ENCODE results near the gene CTBP1.

The CTBP1 gene

DNA sequence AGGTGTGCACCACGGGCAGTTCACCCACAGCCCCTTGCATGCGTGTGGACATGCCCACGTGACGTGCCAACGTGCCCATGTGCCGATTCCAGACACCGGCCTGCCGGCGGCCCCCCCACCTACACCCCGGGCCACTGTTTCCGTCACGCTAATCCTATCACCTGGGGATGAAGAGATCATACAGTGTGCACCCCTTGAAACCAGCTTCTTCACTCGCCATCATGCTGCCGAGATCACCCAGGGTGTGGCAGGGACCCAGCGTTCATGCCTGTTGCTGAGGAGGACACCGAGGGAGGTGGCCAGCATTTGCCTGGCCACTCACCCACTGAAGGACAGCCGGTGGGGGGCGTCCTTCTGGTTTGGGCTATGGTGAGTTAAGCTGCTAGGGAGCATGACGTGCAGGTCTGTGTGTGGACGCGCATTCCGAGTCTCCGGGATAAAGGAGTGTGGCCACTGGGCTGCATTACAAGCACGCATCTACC is 14.1 kb downstream of the CTBP1 start:
- DNase-seq (ENCODE audit: low spot score in 2 of 2), result no peak
- in situ Hi-C loops (cut with MboI; ENCODE audit: low sequenced_read_pairs), result no loop called here
- H3K27me3 ChIP-seq (ENCODE audit: low read depth), result no peaks in the 10 kb centered on the region
- peaks cover 72% of the 10 kb centered on the region for H3K36me3 ChIP-seq (replicated peaks)
- H3K4me1 ChIP-seq, result no peaks in the 10 kb centered on the region
- H3K4me3 ChIP-seq, result no peak overlapping the region
- H3K9me3 ChIP-seq, result no peaks in the 10 kb centered on the region

GRCh38 chr4:1234309-1234695 is 14.6 kb downstream of the CTBP1 start:
- in situ Hi-C loops (cut with MboI; ENCODE audit: low sequenced_read_pairs), result no loop called here

GRCh38 chr4:1233641-1234308 is 15.2 kb downstream of the CTBP1 start:
- in situ Hi-C loops (cut with MboI; ENCODE audit: low sequenced_read_pairs), result no loop called here
- no peaks in the 10 kb centered on the region for H3K9me3 ChIP-seq
- DNase-seq (ENCODE audit: low spot score in 2 of 2), result no peak
- H3K4me1 ChIP-seq, result no peaks in the 10 kb centered on the region
- H3K4me3 ChIP-seq, result no peak overlapping the region
- H3K27me3 ChIP-seq (ENCODE audit: low read depth), result no peaks in the 10 kb centered on the region
- H3K36me3 ChIP-seq (replicated peaks), result peaks cover 66% of the 10 kb centered on the region

More at GRCh38 chr4:1234309-1234695, 14.6 kb downstream of the CTBP1 start:
- Histone ChIP-seq H3K9me3 (no peaks in the 10 kb centered on the region), H3K36me3 (replicated peaks) (peaks cover 67% of the 10 kb centered on the region), H3K27me3 (ENCODE audit: low read depth) (no peaks in the 10 kb centered on the region), H3K4me3 (no peak overlapping the region), H3K4me1 (no peaks in the 10 kb centered on the region)
- no peak for DNase-seq (ENCODE audit: low spot score in 2 of 2)

GRCh38 chr4:1232661-1233621 is 16.0 kb downstream of the CTBP1 start:
- no peaks in the 10 kb centered on the region for H3K4me1 ChIP-seq
- H3K4me3 ChIP-seq, result no peak overlapping the region
- DNase-seq (ENCODE audit: low spot score in 2 of 2), result no peak
- H3K9me3 ChIP-seq, result no peaks in the 10 kb centered on the region
- in situ Hi-C loops (cut with MboI; ENCODE audit: low sequenced_read_pairs), result no loop called here
- peaks cover 61% of the 10 kb centered on the region for H3K36me3 ChIP-seq (replicated peaks)
- H3K27me3 ChIP-seq (ENCODE audit: low read depth), result no peaks in the 10 kb centered on the region

DNA sequence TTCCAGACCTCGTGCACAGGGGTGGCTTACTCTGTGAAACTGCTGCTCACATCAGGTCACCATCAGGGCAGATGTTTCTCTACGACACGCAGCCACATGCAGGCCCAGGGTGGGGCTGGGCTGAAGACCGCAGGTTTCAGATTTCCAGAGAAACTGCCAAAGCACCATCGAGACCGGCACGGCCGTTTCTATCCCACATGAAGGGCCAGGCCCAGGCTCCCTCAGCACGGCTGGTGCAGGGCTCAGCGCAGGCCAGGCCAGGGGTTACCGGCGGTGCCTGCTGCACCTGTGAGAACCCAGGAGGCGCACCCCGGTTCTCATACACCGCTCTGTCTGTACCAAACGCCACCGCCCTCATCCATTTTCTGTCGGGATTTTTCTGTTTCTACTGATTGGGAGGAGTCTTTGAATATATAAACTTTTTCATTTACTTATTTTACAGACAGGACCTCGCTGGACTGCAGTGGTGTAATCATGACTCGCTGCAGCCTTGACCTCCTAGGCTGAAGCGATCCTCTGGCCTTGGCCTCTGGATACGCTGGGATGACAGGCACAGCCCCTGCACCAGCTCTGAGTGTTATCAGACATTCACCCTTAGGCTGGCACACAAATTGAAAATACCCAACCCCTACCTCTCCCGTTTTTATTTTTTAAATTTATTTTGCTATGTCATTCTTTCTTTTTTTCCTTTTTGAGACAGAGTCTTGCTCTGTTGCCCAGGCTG is 17.1 kb downstream of the CTBP1 start:
- Histone ChIP-seq H3K4me1 (no peaks in the 10 kb centered on the region), H3K9me3 (no peaks in the 10 kb centered on the region), H3K4me3 (no peak overlapping the region), H3K27me3 (ENCODE audit: low read depth) (no peaks in the 10 kb centered on the region), H3K36me3 (replicated peaks) (peaks cover 65% of the 10 kb centered on the region)
- in situ Hi-C loops (cut with MboI; ENCODE audit: low sequenced_read_pairs), result no loop called here
- DNase-seq (ENCODE audit: low spot score in 2 of 2), result no peak

DNA sequence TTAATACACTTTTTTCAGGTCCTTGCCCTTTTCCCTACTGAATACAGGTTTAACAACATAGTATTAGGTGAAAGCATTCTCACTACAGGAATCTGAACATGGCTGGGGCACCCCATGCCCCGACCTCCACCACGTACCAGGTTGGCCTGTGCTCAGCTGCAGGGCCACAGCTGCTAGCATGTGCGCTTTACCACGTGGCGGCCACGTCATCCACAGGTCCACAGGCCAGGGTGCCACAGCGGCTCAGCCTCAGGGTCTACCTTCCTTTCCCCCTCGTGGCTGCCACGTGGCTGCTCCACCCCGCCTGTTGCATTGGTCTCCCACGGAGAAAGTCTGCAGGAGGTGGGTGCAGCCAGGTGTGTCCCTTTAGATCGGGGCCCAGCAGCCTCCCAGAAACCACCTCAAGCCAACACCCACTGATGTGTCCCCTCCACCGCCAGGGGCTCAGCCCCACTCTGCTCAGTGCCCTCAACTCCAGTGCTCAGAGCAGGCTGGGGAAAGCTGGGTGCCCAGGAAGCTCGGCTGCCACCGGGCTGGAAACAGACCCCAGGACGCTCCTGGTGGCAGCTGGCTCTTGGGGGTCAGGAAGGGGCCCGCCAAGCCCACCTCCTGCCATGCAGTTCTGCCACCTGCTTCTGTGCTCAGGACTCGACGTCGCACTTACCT is 17.8 kb downstream of the CTBP1 start:
- DNase-seq (ENCODE audit: low spot score in 2 of 2), result no peak
- Histone ChIP-seq H3K36me3 (replicated peaks) (peaks cover 67% of the 10 kb centered on the region), H3K27me3 (ENCODE audit: low read depth) (no peaks in the 10 kb centered on the region), H3K4me1 (no peaks in the 10 kb centered on the region), H3K9me3 (no peaks in the 10 kb centered on the region), H3K4me3 (no peak overlapping the region)
- in situ Hi-C loops (cut with MboI; ENCODE audit: low sequenced_read_pairs), result no loop called here

DNA sequence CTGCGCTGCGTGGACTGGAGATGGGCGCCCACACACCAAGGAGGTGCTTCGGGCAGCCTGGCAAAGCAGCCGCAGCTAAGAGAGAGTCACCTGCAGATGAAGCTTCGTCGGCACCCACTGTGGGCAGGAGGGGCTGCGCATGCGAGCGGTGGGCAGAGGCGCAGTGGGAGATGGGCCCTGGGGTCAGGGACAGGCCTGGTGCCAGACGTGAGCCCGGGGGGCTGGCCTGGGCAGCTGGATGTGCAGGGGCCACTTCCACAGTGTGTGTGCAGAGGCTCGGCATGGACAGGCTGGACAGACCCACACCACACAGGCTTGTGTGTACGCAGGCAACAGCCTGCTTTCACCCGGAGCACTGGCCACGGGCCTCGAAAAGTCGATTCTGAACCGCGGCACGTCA is 18.6 kb downstream of the CTBP1 start:
- H3K36me3 ChIP-seq (replicated peaks), result peaks cover 64% of the 10 kb centered on the region
- H3K9me3 ChIP-seq, result no peaks in the 10 kb centered on the region
- no peak for DNase-seq (ENCODE audit: low spot score in 2 of 2)
- in situ Hi-C loops (cut with MboI; ENCODE audit: low sequenced_read_pairs), result no loop called here
- no peaks in the 10 kb centered on the region for H3K27me3 ChIP-seq (ENCODE audit: low read depth)
- H3K4me3 ChIP-seq, result no peak overlapping the region
- no peaks in the 10 kb centered on the region for H3K4me1 ChIP-seq

- Histone ChIP-seq H3K4me1 (no peaks in the 10 kb centered on the region), H3K4me3 (no peak overlapping the region), H3K27me3 (ENCODE audit: low read depth) (no peaks in the 10 kb centered on the region), H3K9me3 (no peaks in the 10 kb centered on the region), H3K36me3 (replicated peaks) (peaks cover 64% of the 10 kb centered on the region)
- in situ Hi-C loops (cut with MboI; ENCODE audit: low sequenced_read_pairs), result no loop called here
- no peak for DNase-seq (ENCODE audit: low spot score in 2 of 2)
These were observed 19.6 kb downstream of the CTBP1 start for GRCh38 chr4:1229117-1229849.

DNA sequence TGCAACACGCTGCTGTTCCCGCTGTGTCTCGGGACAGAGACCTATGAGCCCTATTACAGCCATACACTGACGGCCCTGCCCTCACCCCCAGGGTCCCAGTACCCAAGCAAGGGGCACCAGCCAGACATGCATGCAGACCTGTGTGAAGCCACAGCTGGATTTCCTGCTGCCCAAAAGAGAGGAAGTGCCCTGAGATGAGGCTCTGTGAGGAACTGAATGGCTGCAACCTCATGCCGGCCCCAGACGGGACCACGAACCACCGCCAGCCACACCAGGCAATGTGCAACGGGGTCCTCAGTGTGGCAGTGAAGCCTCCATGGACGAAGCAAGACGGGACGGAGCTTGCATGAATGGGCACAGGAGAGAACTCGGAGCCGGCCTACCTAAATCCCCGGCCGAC is 21.1 kb downstream of the CTBP1 start:
- no peaks in the 10 kb centered on the region for H3K27me3 ChIP-seq (ENCODE audit: low read depth)
- in situ Hi-C loops (cut with MboI; ENCODE audit: low sequenced_read_pairs), result no loop called here
- DNase-seq (ENCODE audit: low spot score in 2 of 2), result no peak
- no peaks in the 10 kb centered on the region for H3K9me3 ChIP-seq
- no peak overlapping the region for H3K4me3 ChIP-seq
- no peaks in the 10 kb centered on the region for H3K4me1 ChIP-seq
- peaks cover 64% of the 10 kb centered on the region for H3K36me3 ChIP-seq (replicated peaks)

- Histone ChIP-seq H3K4me1 (no peaks in the 10 kb centered on the region), H3K4me3 (no peak overlapping the region), H3K36me3 (replicated peaks) (peaks cover 56% of the 10 kb centered on the region), H3K27me3 (ENCODE audit: low read depth) (no peaks in the 10 kb centered on the region), H3K9me3 (no peaks in the 10 kb centered on the region)
- DNase-seq (ENCODE audit: low spot score in 2 of 2), result no peak
- in situ Hi-C loops (cut with MboI; ENCODE audit: low sequenced_read_pairs), result no loop called here
These were observed 22.3 kb downstream of the CTBP1 start for GRCh38 chr4:1226598-1226997.

GRCh38 chr4:1226144-1226481 is 22.8 kb downstream of the CTBP1 start:
- no peaks in the 10 kb centered on the region for H3K4me1 ChIP-seq
- peaks cover 56% of the 10 kb centered on the region for H3K36me3 ChIP-seq (replicated peaks)
- H3K9me3 ChIP-seq, result no peaks in the 10 kb centered on the region
- DNase-seq (ENCODE audit: low spot score in 2 of 2), result no peak
- no peak overlapping the region for H3K4me3 ChIP-seq
- in situ Hi-C loops (cut with MboI; ENCODE audit: low sequenced_read_pairs), result no loop called here
- no peaks in the 10 kb centered on the region for H3K27me3 ChIP-seq (ENCODE audit: low read depth)

DNA sequence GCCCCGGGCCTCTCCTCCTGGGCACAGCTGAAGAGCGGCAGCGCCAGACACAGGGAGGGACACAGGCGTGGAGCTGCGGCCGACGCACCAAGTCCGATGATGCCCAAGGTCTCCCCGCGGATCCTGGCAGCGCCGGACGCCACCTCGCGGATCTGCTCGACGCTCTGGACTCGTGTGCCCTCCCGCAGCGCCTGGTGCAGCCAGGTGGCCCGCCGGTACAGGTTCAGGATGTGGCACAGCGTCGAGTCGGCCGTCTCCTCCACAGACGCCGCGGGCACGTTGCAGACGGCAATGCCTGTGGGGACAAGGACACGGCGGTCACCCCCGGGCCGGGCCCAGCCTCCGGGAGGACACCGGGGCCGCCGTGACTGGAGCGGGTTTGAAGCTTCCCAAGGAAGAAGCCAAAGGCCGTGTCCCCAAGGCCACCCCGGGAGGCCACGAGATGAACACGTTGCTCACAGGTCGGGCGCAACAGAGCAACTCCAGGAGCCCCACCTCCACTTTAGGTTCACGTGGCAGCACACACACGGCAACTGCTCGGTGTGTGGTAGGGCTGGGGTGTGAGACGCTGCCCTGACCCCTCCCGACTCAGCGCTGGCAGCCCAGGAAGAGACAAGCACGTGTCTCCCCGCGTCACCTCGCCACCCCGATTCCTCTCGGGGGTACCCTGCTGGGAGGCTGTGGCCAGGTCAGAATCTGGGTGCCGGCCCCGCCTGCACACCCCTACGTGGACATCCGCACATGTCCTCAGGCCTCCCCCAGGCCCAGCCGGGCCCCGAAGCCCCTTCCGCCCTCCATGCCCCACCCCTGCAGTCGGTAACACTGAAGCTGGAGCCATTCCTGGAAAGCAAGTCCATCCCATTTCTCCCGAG is 23.4 kb downstream of the CTBP1 start:
- Histone ChIP-seq H3K9me3 (no peaks in the 10 kb centered on the region), H3K4me1 (no peaks in the 10 kb centered on the region), H3K36me3 (replicated peaks) (peaks cover 51% of the 10 kb centered on the region), H3K27me3 (ENCODE audit: low read depth) (no peaks in the 10 kb centered on the region), H3K4me3 (no peak overlapping the region)
- no peak for DNase-seq (ENCODE audit: low spot score in 2 of 2)
- in situ Hi-C loops (cut with MboI; ENCODE audit: low sequenced_read_pairs), result no loop called here

Measured in HAP-1 (cell line).